ENCODE data around the gene PDX1. TPM values are rescaled to one million over a fixed set of nuclear protein-coding genes. Genes with fewer than 3 reads are reported as not detected.

The PDX1 gene
- polyA plus RNA-seq, 1 donor from 2014 or later = not detected

- no peak overlapping the region for H3K4me3 ChIP-seq (ENCODE audit: low read length)
- no peaks in the 10 kb centered on the region for H3K36me3 ChIP-seq (ENCODE audit: insufficient read depth, low read length)
- no peak overlapping the region for H3K27ac ChIP-seq (ENCODE audit: low read length)
- H3K27me3 ChIP-seq (ENCODE audit: insufficient read depth, low read depth, low read length) = peaks cover 100% of the 10 kb centered on the region
- no peaks in the 10 kb centered on the region for H4K20me1 ChIP-seq (ENCODE audit: insufficient read depth)
- H3K4me2 ChIP-seq (ENCODE audit: low read length) = no peak overlapping the region
- no peaks in the 10 kb centered on the region for H3K79me2 ChIP-seq (replicated peaks; ENCODE audit: insufficient read depth, low read length)
- no peak overlapping the region for H3K9ac ChIP-seq (ENCODE audit: low read length)
- H3F3A ChIP-seq (ENCODE audit: insufficient read depth, low read length, poor library complexity, severe bottlenecking) = no peaks in the 10 kb centered on the region
- no peak overlapping the region for H2AFZ ChIP-seq (ENCODE audit: low read depth, low read length)
- no peaks in the 10 kb centered on the region for H3K9me3 ChIP-seq (ENCODE audit: low read length)
- TF ChIP-seq POLR2AphosphoS5 (IDR thresholded peaks at IDR 0.05) = no peak
- TF ChIP-seq EP300 (conservative IDR thresholded peaks at IDR 0.05; ENCODE audit: poor library complexity, severe bottlenecking) = no peak
- TF ChIP-seq EZH2 (IDR thresholded peaks at IDR 0.05; ENCODE audit: borderline replicate concordance, insufficient read depth, low read length, poor library complexity, severe bottlenecking) = no peak
- TF ChIP-seq RAD21 (conservative IDR thresholded peaks at IDR 0.05) = no peak
- no peak for TF ChIP-seq REST (IDR thresholded peaks at IDR 0.05; ENCODE audit: borderline replicate concordance)
- TF ChIP-seq MXI1 (conservative IDR thresholded peaks at IDR 0.05; ENCODE audit: poor library complexity, severe bottlenecking) = no peak
- TF ChIP-seq TAF1 (IDR thresholded peaks at IDR 0.05; ENCODE audit: low read depth) = no peak
- TF ChIP-seq SMC3 (conservative IDR thresholded peaks at IDR 0.05; ENCODE audit: poor library complexity) = no peak
- no peak for TF ChIP-seq CTCF (IDR thresholded peaks at IDR 0.05; ENCODE audit: poor library complexity, severe bottlenecking)
- H3K9me2 ChIP-seq (ENCODE audit: insufficient read depth, low read length) = no peaks in the 10 kb centered on the region
Measured at GRCh38 chr13:27956576-27957300, 36.9 kb downstream of the PDX1 start.

- Histone ChIP-seq H2AFZ (ENCODE audit: low read depth, low read length) (no peak overlapping the region), H3K27me3 (ENCODE audit: insufficient read depth, low read depth, low read length) (peaks cover 100% of the 10 kb centered on the region), H3K9me3 (ENCODE audit: low read length) (no peaks in the 10 kb centered on the region), H4K20me1 (ENCODE audit: insufficient read depth) (no peaks in the 10 kb centered on the region), H3K9me2 (ENCODE audit: insufficient read depth, low read length) (no peaks in the 10 kb centered on the region), H3K36me3 (ENCODE audit: insufficient read depth, low read length) (no peaks in the 10 kb centered on the region), H3K27ac (ENCODE audit: low read length) (no peak overlapping the region), H3K9ac (ENCODE audit: low read length) (no peak overlapping the region), H3K4me2 (ENCODE audit: low read length) (no peak overlapping the region), H3F3A (ENCODE audit: insufficient read depth, low read length, poor library complexity, severe bottlenecking) (no peaks in the 10 kb centered on the region), H3K4me3 (ENCODE audit: low read length) (peak overlapping the region; percentile 41), H3K79me2 (replicated peaks; ENCODE audit: insufficient read depth, low read length) (no peaks in the 10 kb centered on the region)
- TF ChIP-seq RAD21 (conservative IDR thresholded peaks at IDR 0.05) (no peak), CTCF (IDR thresholded peaks at IDR 0.05; ENCODE audit: poor library complexity, severe bottlenecking) (no peak), MXI1 (conservative IDR thresholded peaks at IDR 0.05; ENCODE audit: poor library complexity, severe bottlenecking) (no peak), EP300 (conservative IDR thresholded peaks at IDR 0.05; ENCODE audit: poor library complexity, severe bottlenecking) (no peak), SMC3 (conservative IDR thresholded peaks at IDR 0.05; ENCODE audit: poor library complexity) (no peak), POLR2AphosphoS5 (IDR thresholded peaks at IDR 0.05) (no peak)
Measured at GRCh38 chr13:27959976-27960361, 40.2 kb downstream of the PDX1 start.
